Measurements from ENCODE around the gene TSPAN31. TPM values are rescaled to one million over a fixed set of nuclear protein-coding genes. Genes with fewer than 3 reads are reported as not detected.

The TSPAN31 gene
- total and polyA plus RNA-seq, 9 of the 15 experiments (the other 6 are each of a cell fraction or from before 2014, with no cell fraction given): 11.3 to 26.4 (median 14.3) TPM

GRCh38 chr12:57751788-57752667 is 7.2 kb downstream of the TSPAN31 start, which contains the start of gene CDK4 (continued):
- TF ChIP-seq ZBTB7A (IDR thresholded peaks at IDR 0.05; ENCODE audit: borderline replicate concordance, control insufficient read depth, low read depth, low read length) (peak; percentile 83; the same call in 1 of the 2 replicates), KDM2B (CRISPR knock-in tag; IDR thresholded peaks at IDR 0.05) (no peak), PTRF (tag; IDR thresholded peaks at IDR 0.05) (no peak), ZNF316 (IDR thresholded peaks at IDR 0.05) (peak; percentile 90), PTBP1 (IDR thresholded peaks at IDR 0.05; ENCODE audit: low read depth, low read length) (no peak), TRIM28 (IDR thresholded peaks at IDR 0.05) (no peak), E2F6 (IDR thresholded peaks at IDR 0.05; ENCODE audit: borderline replicate concordance in 1 of 2, extremely low read depth in 1 of 2, insufficient read depth in 1 of 2, insufficient read length in 1 of 2, low read depth in 1 of 2, low read length in 1 of 2, poor library complexity in 1 of 2, severe bottlenecking in 1 of 2) (peak; percentile 93 to 95), MEF2D (tag; conservative IDR thresholded peaks at IDR 0.05; ENCODE audit: low read depth) (no peak; the same call in none of the 2 replicates), TRIM24 (IDR thresholded peaks at IDR 0.05) (peak; percentile 43 to 59), ADNP (tag; IDR thresholded peaks at IDR 0.05) (no peak), NFXL1 (CRISPR knock-in tag; IDR thresholded peaks at IDR 0.05) (no peak), ZNF639 (CRISPR knock-in tag; conservative IDR thresholded peaks at IDR 0.05 in 1 of 2, IDR thresholded peaks at IDR 0.05 in 1 of 2) (peak in 1 of 2 experiments; percentile 90; a peak in 2 of 4 replicates), NEUROD1 (IDR thresholded peaks at IDR 0.05; ENCODE audit: borderline replicate concordance, low read depth, low read length, partially characterized antibody) (peak; percentile 72), STAG1 (CRISPR knock-in tag; IDR thresholded peaks at IDR 0.05; ENCODE audit: borderline replicate concordance) (no peak), EP300 (IDR thresholded peaks at IDR 0.05; ENCODE audit: low read length) (peak; percentile 75), ZNF280A (IDR thresholded peaks at IDR 0.05; ENCODE audit: low read depth, partially characterized antibody) (no peak), BDP1 (IDR thresholded peaks at IDR 0.05; ENCODE audit: insufficient read depth, insufficient read length) (no peak), ARID3A (IDR thresholded peaks at IDR 0.05; ENCODE audit: borderline replicate concordance, low read depth, low read length) (no peak), HINFP (tag; conservative IDR thresholded peaks at IDR 0.05; ENCODE audit: low read depth) (peak; percentile 66; the same call in 1 of the 2 replicates)

Measured in K562 (cell line).